Islet of Langerhans (tissue), 1 donor: ENCODE results near the gene MLEC.

Experiments used
- FAIRE-seq: peaks from one replicate; lab custom pipeline; 2011; peaks lifted over from hg19 to GRCh38; lab: Jason Lieb, UNC

Gene MLEC, protein sequence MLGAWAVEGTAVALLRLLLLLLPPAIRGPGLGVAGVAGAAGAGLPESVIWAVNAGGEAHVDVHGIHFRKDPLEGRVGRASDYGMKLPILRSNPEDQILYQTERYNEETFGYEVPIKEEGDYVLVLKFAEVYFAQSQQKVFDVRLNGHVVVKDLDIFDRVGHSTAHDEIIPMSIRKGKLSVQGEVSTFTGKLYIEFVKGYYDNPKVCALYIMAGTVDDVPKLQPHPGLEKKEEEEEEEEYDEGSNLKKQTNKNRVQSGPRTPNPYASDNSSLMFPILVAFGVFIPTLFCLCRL

DNA sequence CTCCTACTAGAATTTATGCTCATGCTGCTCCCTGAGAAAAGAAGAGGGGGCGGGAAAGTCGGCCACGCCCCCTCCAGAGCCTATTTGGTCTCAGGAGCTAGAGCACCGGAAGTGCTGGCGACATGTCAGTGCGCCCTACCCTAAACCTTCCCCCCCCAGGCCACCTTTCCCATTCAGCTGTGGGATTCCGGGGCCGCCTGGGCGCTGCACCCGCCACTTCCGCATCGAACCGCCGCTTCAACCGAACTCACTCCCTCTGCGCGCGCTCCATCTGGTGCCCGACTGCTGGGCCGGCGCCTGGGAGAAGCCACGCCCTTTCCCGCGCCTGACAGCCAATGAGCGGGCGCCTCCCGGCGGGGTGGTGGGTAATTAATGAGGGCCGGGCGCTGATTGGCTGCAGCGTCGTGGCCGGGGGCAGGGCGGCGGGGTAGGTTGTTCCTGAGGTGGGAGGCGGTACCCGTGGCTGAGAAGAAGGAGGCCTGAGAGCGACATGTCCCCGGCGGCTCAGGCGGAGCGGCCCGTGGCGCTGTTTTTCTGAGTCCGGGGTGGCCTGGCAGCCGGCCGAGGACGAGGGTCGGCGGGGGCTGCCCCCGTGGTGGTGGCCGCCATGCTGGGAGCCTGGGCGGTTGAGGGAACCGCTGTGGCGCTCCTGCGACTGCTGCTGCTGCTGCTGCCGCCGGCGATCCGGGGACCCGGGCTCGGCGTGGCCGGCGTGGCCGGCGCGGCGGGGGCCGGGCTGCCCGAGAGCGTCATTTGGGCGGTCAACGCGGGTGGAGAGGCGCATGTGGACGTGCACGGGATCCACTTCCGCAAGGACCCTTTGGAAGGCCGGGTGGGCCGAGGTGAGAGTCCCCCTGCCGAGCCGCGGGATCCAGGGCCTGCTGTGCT, at the start of gene MLEC:
MLEC (plus strand) TSS at position 460 of the 888 bp plus-strand sequence; CDS start at position 608, 148 bp downstream.
- FAIRE-seq = no peak

DNA sequence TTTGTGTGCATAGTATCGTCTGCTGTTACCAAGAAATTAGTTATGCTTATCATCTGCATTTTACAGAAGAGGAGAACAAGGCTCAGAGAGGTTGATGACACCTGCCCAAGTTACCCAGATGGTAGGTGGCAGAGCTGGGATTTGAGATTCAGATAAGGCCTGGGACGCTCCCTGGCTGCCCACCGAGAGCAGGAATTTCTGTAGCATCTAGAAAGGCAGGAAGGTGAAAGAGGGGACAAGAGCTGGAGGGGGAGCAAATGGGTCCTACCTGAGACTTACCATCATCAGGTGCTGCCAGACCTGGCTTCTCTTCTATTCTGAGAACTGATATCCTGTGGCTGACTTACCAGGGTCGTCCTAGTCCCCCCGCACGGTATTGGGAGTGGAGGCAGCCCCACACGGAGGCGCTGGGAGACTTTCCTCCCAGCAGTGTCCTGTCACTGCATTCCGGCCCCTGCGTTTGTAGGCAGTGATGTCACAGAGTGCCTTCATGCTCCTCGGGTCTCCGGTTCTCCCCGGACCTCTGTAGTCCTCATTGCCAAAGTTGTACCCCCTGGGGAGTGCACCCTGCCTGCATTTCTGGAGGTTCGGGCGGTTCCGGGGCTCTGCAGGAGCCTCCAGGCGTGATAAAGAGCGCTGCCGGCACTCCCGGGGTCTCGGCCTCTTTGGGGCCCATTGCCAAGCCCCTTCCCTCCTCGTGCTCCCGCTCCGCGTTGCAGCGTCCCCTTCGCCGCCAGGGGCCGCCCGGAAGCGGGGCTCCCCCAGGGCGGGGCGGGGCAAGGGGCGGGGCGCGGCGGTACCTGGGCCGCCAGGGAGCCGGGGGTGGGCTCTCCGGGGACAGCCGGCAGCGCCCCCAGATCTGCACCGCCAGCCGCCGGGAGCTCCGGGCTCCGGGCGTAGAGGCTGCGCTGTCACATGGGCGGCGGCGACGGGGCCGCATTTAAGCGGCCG, 46.9 kb upstream of the MLEC start, which contains the start of gene CABP1:
CABP1 (plus strand) TSS at position 856 of the 951 bp plus-strand sequence; CDS start at position 916, 60 bp downstream.
- no peak for FAIRE-seq

DNA sequence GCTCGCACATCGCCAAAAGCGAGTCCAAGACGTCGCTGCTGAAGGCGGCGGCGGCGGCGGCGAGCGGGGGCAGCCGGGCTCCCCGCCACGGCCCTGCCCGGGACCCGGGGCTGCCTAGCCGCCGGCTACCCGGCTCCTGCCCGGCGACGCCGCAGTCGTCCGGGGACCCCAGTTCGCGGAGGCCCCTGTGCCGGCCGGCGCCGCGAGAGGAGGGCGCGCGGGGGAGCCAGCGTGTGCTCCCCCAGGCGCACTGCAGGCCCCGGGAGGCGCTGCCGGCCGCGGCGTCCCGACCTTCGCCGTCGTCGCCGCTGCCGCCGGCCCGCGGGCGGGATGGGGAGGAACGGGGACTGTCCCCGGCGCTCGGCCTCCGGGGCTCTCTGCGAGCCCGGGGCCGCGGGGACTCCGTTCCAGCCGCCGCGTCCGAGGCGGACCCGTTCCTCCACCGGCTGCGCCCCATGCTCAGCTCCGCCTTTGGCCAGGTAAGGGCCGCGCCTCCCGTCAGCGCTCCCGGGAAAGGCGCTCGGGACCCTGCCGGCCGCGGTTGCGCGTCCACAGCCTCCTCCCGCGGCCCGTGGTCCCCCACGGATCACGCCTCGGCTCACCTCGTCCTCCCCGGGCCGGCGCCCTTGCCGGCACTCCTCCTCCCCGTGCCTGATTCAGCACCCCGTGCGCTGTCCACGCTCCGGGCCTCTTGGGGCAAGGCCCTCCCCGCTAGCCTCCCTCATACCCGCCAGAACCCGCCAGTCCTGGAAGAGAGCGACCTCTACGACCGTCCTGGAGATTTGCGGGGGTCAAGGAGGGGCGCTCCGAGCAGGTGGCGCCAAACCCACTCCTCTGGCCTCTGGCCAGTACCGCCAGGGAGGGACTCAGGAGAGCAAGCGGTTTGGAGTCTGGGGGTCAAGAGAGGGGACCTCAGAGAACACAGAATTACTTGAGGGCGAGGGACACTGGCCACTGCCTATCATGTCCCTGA, 45.8 kb upstream of the MLEC start:
- no peak for FAIRE-seq

DNA sequence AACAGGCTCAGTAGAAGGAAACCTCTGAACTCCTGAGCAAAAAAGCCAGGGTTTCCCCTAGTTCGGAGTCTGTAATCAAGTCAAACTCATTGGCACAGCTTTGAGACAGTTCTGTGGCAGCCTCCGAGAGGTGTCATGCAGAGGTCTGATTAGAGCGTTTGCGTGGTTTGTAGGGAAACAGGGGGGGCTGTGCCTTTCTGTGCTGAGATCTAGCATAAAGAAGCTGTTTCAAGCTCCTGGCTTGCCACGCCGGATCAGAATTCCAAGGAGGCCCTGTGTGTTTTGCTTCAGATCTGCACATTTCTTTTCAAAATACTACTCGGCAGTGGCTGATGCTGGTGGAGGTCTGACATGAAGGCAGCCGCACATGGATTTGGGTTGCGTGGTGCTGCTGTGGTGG, 44.8 kb upstream of the MLEC start:
- no peak for FAIRE-seq

DNA sequence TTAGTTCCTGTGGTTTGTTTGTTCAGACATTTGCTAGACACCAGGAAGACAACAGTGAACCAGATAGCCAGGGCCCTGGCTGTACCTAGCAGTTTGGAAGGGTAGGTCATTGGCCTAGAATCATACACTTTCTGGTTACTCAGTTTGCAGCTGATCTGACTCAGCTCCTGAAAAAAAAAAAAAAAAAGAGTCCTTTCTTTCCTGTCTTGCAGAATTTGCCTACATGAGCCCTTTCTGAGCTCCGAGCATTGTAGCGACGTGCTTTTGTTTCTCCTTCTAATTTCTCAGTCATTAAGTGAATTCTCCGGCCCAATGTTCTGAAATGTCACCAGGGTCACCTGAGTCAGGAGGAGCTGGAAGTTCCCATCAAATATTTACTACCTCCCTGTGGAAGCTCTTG, 44.1 kb upstream of the MLEC start:
- FAIRE-seq = no peak

DNA sequence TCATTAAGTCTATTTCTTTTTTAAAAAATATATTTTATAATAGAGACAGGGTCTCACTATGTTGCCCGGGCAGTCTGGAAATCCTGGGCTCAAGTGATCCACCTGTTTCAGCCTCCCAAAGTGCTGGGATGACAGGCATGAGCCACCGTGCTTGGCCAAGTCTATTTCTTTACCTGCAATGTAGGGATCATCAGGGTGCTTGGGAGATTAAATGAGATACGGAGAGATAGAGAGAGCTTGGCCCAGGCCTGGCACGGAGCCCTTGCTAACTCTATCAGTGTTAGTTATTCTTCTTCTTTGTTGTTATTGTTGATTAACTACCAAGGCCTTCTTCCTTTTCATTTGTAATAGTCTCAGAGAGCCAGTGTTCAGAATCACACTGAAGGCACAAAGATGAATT, 43.4 kb upstream of the MLEC start:
- no peak for FAIRE-seq

DNA sequence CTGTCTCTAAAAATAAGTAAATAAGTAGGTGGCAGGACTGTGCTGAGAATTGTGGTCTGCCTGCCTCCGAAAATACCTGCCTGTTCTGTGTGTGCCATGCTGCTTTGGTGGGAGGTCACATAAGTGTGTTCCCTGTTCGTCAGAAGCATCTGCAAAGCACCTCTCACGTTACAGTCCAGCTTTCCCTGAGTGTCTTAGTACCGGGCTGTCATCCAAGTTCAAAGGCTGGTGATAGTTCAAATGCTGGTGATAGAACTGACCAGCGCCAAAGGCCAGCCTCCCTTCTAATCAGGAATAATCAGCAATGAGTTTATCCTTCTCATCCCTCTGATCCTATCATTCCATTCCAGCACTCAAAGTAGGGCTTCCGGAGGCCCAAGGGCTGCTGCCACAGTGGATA, 40.9 kb upstream of the MLEC start:
- no peak for FAIRE-seq

DNA sequence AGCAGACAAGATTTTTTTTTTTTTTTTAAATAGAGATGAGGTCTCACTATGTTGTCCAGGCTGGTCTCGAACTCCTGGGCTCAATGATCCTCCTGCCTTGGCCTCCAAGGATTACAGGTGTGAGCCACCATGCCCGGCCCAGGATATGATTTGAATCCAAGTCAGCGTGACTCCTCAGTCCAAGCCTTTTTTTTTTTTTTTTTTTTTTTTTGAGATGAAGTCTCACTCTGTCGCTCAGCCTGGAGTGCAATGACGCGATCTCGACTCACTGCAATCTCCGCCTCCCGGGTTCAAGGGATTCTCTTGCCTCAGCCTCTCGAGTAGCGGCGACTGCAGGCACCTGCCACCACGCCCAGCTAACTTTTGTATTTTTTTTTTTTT, 39.6 kb upstream of the MLEC start:
- FAIRE-seq = no peak

DNA sequence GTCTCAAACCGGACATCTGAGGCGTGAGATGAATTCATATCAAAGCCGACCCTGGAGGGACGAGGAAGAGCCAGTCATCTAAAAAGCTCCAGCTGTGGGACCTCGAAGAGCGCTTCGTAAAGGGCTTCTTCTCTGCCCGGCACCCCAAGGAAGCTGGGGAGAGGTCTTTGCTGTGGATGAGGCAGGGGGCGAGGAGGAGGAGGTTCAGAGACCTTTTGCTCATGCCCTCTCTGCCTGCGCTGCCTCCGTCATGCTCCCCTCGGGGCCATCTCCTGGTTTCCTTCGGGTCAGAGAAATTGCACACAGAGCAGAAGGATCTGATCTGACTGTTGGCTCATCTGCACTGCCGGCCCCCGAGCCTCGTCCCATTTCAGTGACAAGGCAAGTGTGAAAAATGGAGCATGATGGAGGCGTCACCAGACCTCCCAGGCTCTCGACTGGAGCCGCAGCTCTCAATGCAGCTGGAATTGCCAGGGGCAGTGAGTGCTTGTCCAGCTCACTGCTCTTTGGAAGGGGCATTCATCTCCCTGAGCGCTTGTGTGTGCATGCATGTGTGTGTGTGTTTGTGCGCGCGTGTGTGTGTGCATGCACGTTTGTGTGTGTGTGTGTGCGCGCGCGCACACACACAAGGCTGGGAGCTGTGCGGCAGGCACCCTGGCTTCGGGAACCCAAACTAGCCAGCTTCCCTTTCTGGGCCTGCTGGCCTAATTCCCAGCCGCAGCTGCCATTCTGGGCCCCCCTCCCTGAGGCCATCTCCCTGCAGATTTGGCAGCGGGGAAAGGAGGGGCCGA, 37.3 kb upstream of the MLEC start:
- no peak for FAIRE-seq

DNA sequence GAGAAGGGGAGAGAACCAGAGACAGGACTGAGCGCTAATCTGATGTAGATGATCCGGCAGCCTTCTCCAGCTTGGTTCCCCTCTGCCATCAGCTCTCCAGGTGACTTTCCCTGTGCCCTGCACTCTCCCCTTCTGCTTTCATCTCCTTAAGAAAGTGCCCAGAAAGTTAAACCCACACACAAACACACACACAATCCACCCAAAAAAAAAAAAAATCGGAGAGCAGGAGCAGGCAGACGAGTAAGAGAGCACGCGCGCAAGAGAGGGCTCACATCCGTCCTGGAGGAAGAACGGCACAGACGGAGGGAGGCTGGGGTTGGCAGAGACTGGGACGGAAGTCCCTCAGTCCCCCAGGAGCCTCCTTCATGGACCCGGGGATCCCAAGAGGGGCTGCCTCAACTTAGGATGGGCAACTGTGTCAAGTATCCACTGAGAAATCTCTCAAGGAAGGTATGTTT, 36.7 kb upstream of the MLEC start:
- FAIRE-seq = no peak

DNA sequence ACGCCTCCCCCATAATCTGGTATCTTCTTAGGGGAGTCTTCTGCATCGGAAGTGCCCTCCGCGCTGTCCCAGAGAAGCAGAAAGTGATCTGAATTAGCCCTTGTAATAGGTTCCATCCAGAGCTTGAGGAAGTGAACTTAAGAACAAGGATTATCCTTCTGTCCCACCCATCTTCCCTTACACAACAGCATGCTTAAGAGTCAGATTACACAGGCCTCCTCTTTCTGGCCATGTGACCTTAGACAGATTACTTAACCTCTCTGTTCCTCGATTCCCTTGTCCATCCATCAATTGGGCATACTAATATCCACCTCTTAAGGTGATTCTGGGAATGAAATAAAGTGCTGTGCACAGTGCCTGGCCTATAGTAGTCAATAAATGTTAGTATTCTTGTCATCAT, 35.1 kb upstream of the MLEC start:
- no peak for FAIRE-seq

DNA sequence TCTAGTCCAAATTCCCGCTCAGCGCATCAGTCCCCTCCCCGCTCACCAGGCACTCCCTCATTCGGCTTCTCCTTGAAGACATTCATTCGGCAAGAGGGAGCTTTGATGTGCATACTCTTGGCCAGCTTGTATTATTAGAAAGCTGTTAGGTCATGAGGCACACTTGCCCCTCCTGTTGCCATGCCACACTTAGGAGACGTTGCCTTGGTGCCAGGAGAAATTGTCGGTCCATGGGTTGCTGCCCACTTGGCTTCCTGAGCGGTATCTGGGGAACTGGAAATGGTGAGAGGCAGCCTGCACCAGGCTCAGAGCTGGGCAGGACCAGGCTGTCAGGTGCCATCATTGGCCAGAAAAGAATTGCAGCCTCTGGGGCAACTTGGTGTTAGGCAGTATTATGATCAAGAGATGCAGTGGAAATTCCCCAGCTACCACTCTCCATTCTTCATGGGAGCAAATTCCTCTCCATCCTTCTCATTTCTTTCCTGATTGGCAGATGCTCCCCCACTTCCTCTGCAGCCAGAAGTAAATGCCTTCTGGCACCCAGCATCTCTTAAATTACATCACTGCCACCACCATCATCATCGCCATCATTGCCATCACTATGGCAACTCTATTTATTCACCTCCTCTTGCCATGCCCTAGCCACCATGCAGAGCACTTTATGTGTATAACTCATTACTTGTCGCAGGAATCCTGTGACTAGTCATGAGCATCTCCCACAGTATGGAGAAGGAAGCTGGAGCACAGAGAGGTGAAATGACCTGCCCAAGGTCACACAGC, 34.1 kb upstream of the MLEC start:
- FAIRE-seq = no peak

DNA sequence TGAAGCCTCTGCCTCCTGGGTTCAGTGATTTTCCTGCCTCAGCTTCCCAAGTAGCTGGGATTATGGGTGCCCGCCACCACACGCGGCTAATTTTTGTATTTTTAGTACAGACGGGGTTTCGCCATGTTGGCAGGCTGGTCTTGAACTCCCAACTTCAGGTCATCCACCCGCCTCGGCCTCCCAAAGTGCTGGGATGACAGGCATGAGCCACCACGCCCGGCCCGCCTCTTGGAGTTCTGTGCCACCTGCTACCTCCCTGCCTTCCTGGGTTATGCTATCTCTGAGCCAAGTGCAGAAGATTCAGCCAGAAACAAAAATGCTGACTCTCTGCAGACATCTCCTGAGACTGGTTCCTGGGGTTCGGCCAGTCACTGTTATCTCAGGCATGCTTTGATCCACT, 33.3 kb upstream of the MLEC start:
- FAIRE-seq = no peak

DNA sequence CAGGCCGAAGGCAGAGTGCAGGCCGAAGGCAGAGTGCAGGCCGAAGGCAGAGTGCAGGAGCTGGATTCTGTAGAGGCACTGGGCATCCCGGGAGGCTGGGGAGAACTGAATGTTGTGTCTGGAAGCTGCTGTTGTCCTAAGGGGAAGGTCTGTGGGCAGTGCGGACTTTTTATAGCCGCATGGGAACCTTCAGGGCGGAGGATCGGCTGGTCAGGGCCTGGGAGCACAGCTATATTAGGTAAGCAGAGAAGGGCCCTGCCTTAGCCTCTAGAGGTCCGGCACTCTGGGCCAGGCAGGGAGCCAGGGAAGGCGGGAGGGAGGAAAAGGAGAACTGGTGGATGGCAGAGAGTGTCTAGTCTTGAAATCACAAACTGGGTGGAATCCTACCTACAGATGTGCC, 32.3 kb upstream of the MLEC start:
- FAIRE-seq = no peak

DNA sequence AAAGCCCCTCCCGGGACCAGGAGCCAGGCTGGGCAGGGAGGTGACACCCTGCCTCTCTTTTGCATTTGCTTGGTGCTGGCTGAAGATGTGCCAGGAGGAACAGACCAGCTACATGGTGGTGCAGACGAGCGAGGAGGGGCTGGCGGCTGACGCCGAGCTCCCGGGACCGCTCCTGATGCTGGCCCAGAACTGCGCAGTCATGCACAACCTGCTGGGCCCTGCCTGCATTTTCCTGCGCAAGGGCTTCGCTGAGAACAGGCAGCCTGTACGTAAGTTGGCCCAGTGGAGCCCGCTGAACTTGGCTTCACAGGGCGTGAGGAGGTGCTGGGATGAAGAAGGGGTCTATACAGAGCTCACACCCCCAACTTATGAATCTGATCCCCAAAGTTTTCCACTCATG, 30.9 kb upstream of the MLEC start:
- FAIRE-seq = no peak

DNA sequence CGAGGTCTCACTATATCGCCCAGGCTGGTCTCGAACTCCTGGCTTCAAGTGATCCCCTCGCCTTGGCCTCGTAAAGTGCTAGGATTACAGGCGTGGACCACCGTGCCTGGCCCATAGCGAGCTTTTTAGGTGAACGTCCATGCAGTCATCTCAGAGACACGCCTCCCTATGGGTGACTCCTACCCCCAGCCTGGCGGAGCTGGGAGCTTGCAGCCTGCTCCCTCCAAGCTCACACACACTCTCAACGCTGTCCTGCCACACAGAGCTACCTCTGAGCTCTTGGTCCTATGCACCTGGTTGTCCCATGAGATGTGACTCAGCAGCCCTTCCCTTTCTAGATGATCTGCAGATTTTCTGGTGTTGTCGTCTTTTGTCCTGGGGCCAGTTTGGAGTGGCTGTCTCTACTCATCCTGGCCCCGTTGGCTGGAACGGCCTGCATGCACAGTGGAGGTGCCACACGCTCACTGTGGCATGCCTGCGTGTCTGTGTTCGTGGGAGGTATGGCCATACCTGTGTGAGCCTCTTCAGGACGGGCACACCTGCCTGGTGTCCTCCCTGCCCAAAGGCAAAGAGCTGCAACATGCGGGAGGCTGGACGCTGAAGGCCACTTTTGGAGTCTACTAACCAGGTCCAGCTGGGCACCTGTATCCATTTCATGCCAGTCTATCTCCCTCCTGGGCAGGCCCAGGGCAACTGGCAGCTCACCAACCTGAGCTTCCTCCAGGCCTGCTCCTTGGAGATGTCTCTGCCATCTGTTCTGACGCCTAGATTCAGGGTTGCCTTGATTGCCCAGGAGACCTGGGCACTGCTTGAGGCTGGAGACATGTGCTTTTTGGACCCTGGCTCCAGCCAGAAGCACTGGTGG, 28.4 kb upstream of the MLEC start:
- no peak for FAIRE-seq

DNA sequence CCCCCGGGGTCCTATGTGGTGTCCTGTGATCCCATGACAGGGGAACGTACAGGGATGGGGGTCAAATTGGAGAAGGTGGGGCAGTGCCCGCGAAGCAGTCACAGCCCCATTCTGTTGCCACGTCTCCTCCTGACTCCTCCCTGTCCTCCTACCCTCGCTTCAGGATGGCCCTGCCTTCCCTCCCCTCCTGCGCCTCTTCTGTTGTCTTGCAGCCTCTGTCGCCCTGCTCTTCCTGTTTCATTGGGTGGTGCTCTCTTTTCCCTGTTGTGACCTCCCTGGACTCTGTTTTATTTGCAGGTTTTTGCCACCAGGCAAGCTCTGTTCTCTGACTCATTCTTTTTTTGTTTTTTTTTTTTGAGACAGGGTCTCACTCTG, 27.8 kb upstream of the MLEC start:
- FAIRE-seq = no peak

DNA sequence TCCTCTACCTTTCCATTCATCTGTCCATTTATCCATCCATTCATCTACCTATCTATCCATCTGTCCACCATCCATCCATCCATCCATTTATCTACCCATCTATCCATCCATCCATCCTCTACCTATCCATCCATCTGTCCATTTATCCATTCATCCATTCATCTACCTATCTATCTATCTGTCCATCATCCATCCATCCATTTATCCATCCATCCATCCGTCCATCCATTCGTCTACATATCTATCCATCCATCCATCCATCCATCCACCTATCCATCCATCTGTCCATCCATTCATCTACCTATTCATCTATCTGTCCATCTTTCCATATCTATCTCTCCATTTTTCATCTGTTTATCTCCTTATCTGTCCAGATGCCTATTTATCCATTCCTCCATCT, 25.5 kb upstream of the MLEC start:
- FAIRE-seq = no peak

DNA sequence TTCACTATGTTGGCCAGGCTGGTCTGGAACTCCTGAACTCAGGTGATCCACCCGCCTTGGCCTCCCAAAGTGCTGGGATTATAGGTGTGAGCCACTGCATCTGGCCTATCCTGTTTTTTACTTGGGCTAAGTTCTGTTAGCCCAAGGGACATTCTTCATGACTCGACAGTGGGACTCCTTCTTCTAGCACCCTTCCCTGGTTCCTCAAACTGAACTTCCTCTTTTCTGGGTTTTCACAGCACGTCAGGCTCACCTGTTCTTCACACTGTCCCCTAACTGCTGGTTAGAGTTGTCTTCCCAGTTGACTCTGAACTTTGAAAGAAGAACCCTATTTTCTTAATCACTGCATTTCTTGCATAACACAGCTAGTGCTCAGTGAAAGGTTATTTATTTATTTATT, 24.1 kb upstream of the MLEC start:
- no peak for FAIRE-seq
